ENCODE results near the gene GRIFIN.

- TF ChIP-seq POLR2A (IDR thresholded peaks at IDR 0.05) (no peak), CTCF (IDR thresholded peaks at IDR 0.05) (no peak), POLR2AphosphoS5 (IDR thresholded peaks at IDR 0.05) (no peak)
These were observed 14.0 kb upstream of the GRIFIN start for GRCh38 chr7:2490181-2490651.
